Cardiac fibroblast (primary cell): ENCODE data around the gene SCGB1D2.

Experiments used
- DNase-seq, 2 donors: peaks; one replicate each; pipeline versions ENCODE4 v3.0.0 to v3.0.0-alpha.2; 2010; ENCODE audit warnings: low read depth in 2 of 2
- H3K4me3 ChIP-seq, 2 donors: replicated peaks in 1 of 2; 1 replicate in 1 of 2; 2 replicates in 1 of 2; pipeline ENCODE4 v1.5.1; 2011; ENCODE audit warnings: low read depth in 2 of 2, low read length in 2 of 2, mild to moderate bottlenecking in 2 of 2, moderate library complexity in 1 of 2
- CTCF ChIP-seq: IDR thresholded peaks from one replicate; pipeline ENCODE4 v1.5.1; 2011; ENCODE audit warnings: low read depth, mild to moderate bottlenecking, low read length, inconsistent platforms

SCGB1D2 gene

GRCh38 chr11:62236187-62236586, 5.9 kb upstream of the SCGB1D2 start:
- DNase-seq: no peak
- H3K4me3 ChIP-seq: no peak overlapping the region
- TF ChIP-seq CTCF: no peak

- no peak for DNase-seq
- no peak for TF ChIP-seq CTCF
- no peak overlapping the region for H3K4me3 ChIP-seq
These were observed 4.5 kb upstream of the SCGB1D2 start for GRCh38 chr11:62237499-62237898.

- no peak for DNase-seq
- no peak for TF ChIP-seq CTCF
- no peak overlapping the region for H3K4me3 ChIP-seq
These were observed 3.9 kb upstream of the SCGB1D2 start for GRCh38 chr11:62238151-62238550.

GRCh38 chr11:62241095-62241494, 944 bp upstream of the SCGB1D2 start:
- H3K4me3 ChIP-seq: no peak overlapping the region
- no peak for TF ChIP-seq CTCF
- DNase-seq: no peak

- no peak overlapping the region for H3K4me3 ChIP-seq
- peak; percentile 40 to 55 for DNase-seq
- peak; percentile 43 for TF ChIP-seq CTCF
These were observed 3.3 kb downstream of the SCGB1D2 start for GRCh38 chr11:62245271-62245753.

- DNase-seq: no peak
- H3K4me3 ChIP-seq: no peak overlapping the region
- no peak for TF ChIP-seq CTCF
These were observed 9.7 kb downstream of the SCGB1D2 start for GRCh38 chr11:62251698-62252097.

GRCh38 chr11:62253999-62254542, 12.0 kb downstream of the SCGB1D2 start:
- DNase-seq: no peak
- TF ChIP-seq CTCF: no peak
- H3K4me3 ChIP-seq: no peak overlapping the region
